ENCODE results near the gene MYH7B. TPM values are rescaled to one million over a fixed set of nuclear protein-coding genes. Genes with fewer than 3 reads are reported as not detected.

The MYH7B gene
- total RNA-seq, 1 donor = not detected

DNA sequence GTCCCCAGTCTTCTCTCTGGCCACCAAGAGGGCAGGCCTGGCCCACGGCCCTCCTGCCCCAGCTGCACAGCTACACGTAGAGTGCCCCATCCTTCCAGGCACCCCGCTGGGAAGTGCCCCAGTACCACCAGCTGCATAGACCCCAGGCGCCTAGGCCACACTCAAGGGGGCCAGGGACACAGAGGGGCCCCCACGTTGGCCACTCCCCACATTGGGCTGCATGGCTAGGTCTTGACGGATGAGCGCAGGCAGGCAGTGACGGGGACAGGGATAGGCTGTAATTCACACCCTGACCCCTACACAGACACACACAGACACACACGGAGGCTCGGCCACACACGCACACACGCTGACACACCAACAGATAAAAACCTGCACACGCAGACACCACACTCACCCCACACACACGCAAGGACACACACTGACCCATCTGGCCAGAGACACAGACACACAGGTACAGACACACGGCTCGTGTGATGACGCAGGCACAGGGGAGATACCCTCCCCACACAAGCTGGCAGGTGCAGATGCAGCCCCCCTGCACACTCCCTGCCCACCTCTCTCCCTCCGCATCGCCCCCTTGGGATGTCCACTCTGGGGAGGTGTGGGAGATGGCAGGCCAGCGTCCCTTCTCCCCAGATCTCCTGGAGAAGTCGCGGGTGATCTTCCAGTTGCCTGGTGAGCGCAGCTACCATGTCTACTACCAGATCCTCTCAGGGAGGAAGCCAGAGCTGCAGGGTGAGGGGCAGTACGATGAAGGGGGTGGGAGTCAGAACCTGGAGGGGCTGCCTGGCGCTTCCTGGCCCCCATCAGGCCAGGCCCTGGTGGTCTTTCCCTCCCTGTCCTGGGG is 30.0 kb downstream of the MYH7B start:
- H3K4me3 ChIP-seq (ENCODE audit: low read depth, low read length) = no peak overlapping the region
- TF ChIP-seq, protein P1, sequence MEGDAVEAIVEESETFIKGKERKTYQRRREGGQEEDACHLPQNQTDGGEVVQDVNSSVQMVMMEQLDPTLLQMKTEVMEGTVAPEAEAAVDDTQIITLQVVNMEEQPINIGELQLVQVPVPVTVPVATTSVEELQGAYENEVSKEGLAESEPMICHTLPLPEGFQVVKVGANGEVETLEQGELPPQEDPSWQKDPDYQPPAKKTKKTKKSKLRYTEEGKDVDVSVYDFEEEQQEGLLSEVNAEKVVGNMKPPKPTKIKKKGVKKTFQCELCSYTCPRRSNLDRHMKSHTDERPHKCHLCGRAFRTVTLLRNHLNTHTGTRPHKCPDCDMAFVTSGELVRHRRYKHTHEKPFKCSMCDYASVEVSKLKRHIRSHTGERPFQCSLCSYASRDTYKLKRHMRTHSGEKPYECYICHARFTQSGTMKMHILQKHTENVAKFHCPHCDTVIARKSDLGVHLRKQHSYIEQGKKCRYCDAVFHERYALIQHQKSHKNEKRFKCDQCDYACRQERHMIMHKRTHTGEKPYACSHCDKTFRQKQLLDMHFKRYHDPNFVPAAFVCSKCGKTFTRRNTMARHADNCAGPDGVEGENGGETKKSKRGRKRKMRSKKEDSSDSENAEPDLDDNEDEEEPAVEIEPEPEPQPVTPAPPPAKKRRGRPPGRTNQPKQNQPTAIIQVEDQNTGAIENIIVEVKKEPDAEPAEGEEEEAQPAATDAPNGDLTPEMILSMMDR (IDR thresholded peaks at IDR 0.05; ENCODE audit: insufficient read depth, low read depth, low read length) = no peak
- DNase-seq (ENCODE audit: low read depth) = no peak

DNA sequence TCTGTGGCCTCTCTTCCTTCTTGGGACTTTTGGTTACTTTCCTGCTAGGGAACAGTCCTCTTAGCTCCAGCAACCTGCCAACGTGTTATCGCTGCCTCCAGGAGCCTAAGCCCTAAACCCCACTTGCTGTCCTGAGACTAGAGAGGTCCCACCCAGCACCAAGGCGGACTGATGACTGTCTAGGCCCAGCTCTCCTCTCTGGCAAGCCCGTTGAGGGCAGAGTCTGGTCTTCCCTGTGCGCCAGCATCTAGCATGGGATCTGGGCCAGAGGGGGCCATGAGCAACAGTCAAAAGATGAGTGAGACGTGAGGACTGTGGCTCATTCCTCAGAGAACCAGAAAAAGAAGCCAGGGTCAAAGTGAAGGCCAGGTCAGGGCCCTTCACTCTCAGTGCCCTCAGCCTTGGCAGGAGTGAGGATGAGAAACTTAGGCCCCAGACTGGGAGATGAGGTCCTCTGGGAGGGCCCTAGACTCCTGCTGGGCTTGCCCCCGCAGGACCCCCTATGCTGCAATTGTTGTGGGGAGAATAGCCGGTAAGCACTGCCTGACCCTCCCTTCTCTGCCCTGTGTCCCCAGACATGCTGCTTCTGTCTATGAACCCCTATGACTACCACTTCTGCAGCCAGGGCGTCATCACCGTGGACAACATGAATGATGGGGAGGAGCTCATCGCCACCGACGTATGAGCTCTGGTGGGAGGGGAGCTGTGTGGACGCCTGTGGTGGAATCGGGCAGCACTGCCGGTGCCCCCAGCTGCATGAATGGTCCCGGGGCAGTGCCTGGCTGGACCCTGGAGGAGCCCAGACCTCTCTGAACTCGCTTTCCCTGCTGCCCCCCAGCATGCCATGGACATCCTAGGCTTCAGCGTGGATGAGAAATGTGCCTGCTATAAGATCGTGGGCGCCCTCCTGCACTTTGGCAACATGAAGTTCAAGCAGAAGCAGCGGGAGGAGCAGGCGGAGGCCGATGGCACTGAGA is 30.9 kb downstream of the MYH7B start:
- TF ChIP-seq, protein P1 (IDR thresholded peaks at IDR 0.05; ENCODE audit: insufficient read depth, low read depth, low read length) = no peak
- H3K4me3 ChIP-seq (ENCODE audit: low read depth, low read length) = no peak overlapping the region
- no peak for DNase-seq (ENCODE audit: low read depth)

DNA sequence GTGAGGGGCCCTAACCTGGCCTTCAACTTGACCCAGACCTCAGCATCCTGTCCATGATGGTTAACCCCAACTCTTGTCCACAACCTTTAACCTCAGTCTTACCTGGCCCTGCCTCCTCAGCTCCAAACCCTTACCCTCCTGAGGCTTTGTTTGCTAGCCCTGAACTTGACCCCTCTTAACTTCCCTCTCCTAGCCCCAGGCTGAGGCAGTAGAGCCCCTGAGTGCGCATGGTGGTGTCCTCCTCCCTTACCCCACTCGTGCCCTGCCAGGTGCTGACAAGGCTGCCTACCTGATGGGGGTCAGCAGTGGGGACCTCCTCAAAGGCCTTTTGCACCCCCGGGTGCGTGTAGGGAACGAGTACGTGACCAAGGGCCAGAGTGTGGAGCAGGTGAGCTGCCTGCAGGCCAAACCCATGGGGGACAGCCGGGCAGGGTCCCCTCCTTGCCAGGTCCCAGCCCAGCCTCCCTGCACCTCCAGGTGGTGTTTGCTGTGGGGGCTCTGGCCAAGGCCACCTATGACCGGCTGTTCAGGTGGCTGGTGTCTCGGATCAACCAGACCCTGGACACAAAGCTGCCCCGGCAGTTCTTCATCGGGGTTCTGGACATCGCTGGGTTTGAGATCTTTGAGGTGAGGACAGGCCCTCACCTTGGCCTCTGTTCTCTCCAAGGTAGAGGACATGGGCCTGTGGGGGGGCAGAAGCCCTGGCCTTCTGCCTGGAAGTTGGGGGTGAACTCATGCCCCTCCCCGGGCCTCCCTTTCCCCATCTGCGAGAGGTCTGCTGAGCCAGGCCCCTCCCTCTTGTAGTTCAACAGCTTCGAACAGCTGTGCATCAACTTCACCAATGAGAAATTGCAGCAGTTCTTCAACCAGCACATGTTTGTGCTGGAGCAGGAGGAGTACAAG is 31.9 kb downstream of the MYH7B start:
- TF ChIP-seq, protein P1 (IDR thresholded peaks at IDR 0.05; ENCODE audit: insufficient read depth, low read depth, low read length) = no peak
- DNase-seq (ENCODE audit: low read depth) = no peak

DNA sequence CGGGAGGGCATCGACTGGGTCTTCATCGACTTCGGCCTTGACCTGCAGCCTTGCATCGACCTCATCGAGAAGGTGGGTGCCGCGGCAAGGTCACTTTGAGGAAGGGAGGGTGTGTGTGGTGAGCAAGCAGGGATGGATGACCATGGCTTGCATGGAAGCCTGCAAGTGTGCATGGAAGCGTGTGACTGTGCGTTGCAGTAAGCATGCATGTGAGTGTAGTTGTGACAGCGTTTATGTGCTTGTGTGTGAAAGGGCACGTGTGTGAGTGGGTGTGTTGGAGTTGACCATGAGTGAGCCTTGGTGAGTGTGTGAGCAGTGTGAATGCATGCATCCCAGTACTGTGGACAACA is 32.5 kb downstream of the MYH7B start:
- TF ChIP-seq, protein P1 (IDR thresholded peaks at IDR 0.05; ENCODE audit: insufficient read depth, low read depth, low read length) = no peak
- DNase-seq (ENCODE audit: low read depth) = no peak
- no peak overlapping the region for H3K4me3 ChIP-seq (ENCODE audit: low read depth, low read length)

More for the DNA sequence above, 31.9 kb downstream of the MYH7B start:
- no peak overlapping the region for H3K4me3 ChIP-seq (ENCODE audit: low read depth, low read length)

DNA sequence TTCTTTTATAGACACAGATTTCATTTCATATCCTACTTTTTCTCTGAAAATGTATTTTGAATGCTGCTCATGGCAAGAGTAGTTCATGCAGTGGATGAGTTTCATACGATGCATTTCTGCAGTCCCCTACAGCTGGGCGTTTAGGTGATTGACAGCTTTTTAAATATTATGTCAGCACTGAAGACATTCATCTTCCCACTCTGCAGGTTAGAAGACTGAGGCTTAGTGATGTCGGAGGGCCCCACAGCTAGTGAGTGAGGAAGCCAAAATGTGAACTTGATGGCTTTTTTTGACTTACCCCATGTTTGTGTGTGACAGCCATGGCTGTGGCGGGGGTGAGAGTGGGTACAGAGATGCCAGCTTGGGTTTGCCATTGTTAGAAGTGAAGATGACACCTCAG is 33.5 kb downstream of the MYH7B start:
- TF ChIP-seq, protein P1 (IDR thresholded peaks at IDR 0.05; ENCODE audit: insufficient read depth, low read depth, low read length) = no peak
- no peak for DNase-seq (ENCODE audit: low read depth)
- no peak overlapping the region for H3K4me3 ChIP-seq (ENCODE audit: low read depth, low read length)

DNA sequence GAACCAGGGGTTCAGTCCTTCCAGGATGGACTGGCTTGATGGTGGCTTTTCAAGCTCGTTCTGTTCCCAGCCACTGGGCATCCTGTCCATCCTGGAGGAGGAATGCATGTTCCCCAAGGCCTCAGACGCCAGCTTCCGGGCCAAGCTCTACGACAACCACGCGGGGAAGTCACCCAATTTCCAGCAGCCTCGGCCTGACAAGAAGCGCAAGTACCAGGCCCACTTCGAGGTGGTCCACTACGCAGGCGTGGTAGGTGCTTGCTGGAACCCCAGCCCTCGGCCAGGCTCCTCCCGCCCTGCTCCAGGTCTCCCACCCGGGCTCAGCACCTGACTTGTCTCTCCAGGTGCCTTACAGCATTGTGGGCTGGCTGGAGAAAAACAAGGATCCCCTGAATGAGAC is 34.0 kb downstream of the MYH7B start:
- TF ChIP-seq, protein P1 (IDR thresholded peaks at IDR 0.05; ENCODE audit: insufficient read depth, low read depth, low read length) = no peak
- no peak for DNase-seq (ENCODE audit: low read depth)
- H3K4me3 ChIP-seq (ENCODE audit: low read depth, low read length) = no peak overlapping the region

All from fibroblast of villous mesenchyme (primary cell).